ENCODE data around the gene GPR179.

GPR179 gene

DNA sequence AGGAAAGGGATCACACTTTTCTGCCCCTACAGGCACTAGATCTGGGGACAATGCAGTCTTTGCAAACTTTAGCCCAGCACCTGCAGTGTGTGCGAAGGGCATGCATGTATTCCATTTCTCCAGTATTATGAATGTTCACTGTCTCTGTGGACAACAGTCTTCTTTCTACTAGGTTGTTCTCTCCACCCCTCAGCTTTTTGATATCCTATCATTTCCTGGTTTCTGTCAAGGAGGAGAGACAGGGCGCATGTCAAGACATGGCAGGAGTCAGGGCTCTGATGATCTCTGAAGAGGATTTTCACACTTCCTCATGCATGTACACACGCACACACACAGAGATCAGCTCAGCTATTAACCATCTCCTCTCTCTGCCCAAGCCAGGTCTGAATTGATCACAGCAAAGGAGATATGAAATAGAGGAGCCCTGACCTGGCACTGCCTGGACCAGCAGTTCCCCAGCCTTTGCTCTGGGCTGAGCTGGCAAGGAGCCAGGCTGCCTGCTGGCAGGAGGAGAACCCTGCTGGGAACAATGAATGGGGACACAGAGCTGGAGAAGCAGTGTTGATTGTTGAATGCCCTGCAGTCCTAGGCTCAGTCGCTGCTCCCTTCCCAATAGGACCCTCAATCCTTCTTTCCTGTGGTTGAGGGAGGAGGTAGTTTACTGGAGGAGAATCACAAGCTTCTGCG lies 2.6 kb downstream of the GPR179 start:
- TF ChIP-seq, protein P1, sequence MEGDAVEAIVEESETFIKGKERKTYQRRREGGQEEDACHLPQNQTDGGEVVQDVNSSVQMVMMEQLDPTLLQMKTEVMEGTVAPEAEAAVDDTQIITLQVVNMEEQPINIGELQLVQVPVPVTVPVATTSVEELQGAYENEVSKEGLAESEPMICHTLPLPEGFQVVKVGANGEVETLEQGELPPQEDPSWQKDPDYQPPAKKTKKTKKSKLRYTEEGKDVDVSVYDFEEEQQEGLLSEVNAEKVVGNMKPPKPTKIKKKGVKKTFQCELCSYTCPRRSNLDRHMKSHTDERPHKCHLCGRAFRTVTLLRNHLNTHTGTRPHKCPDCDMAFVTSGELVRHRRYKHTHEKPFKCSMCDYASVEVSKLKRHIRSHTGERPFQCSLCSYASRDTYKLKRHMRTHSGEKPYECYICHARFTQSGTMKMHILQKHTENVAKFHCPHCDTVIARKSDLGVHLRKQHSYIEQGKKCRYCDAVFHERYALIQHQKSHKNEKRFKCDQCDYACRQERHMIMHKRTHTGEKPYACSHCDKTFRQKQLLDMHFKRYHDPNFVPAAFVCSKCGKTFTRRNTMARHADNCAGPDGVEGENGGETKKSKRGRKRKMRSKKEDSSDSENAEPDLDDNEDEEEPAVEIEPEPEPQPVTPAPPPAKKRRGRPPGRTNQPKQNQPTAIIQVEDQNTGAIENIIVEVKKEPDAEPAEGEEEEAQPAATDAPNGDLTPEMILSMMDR (IDR thresholded peaks at IDR 0.05) = no peak
- H3K9me3 ChIP-seq = no peaks in the 10 kb centered on the region
- no peaks in the 10 kb centered on the region for H3K4me1 ChIP-seq (ENCODE audit: control insufficient read depth in 1 of 2, insufficient read depth in 1 of 2, low read depth in 1 of 2, low read length in 1 of 2)
- H3K4me3 ChIP-seq (ENCODE audit: low read depth in 1 of 2, low read length in 1 of 2) = no peak overlapping the region
- H3K27me3 ChIP-seq = peaks cover 5% of the 10 kb centered on the region
- no peaks in the 10 kb centered on the region for H3K36me3 ChIP-seq
- no peak overlapping the region for H3K27ac ChIP-seq

DNA sequence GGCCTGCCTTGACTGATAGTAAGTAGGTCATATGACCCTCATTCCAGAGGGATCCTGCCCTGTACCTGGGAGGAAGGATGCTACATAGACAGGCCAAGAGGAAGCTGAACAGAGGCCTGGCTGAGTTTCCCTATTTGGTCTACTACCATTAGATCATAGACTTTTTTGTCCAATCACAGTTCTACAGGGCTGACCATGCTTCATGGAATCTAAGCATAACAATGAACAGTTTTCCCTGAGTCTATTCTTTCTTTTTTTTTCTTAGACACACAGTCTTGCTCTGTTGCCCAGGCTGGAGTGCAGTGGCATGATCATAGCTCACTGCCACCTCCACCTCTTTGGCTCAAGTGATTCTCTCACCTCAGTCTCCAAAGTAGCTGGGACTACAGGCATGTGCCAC lies 3.9 kb downstream of the GPR179 start:
- Histone ChIP-seq H3K4me1 (ENCODE audit: control insufficient read depth in 1 of 2, insufficient read depth in 1 of 2, low read depth in 1 of 2, low read length in 1 of 2) (no peaks in the 10 kb centered on the region), H3K4me3 (ENCODE audit: low read depth in 1 of 2, low read length in 1 of 2) (no peak overlapping the region), H3K9me3 (no peaks in the 10 kb centered on the region), H3K27ac (no peak overlapping the region), H3K36me3 (no peaks in the 10 kb centered on the region), H3K27me3 (no peaks in the 10 kb centered on the region)
- TF ChIP-seq, protein P1 (IDR thresholded peaks at IDR 0.05) = no peak

DNA sequence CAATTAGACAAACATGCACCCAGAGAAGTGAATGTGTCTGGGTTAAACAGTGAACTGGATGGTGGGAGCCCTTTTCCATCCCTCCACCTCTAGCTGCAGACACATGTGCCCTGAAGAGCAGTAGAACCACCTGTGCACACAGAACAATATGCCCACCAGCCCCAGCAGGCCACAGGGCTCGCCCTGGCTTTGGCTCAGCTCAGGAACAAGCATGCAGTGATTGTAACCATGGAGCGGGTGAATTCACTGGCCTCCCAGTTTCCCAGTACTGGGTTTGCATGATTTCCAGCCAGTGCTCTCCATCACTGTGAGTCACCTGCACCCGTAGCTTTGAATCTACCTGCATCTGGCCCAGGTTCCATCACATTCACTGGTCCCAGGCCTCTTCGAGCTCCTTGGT lies 5.2 kb downstream of the GPR179 start:
- TF ChIP-seq, protein P1 (IDR thresholded peaks at IDR 0.05) = no peak
- Histone ChIP-seq H3K36me3 (no peaks in the 10 kb centered on the region), H3K4me1 (ENCODE audit: control insufficient read depth in 1 of 2, insufficient read depth in 1 of 2, low read depth in 1 of 2, low read length in 1 of 2) (no peaks in the 10 kb centered on the region), H3K27ac (no peak overlapping the region), H3K27me3 (no peaks in the 10 kb centered on the region), H3K9me3 (no peaks in the 10 kb centered on the region), H3K4me3 (ENCODE audit: low read depth in 1 of 2, low read length in 1 of 2) (no peak overlapping the region)

DNA sequence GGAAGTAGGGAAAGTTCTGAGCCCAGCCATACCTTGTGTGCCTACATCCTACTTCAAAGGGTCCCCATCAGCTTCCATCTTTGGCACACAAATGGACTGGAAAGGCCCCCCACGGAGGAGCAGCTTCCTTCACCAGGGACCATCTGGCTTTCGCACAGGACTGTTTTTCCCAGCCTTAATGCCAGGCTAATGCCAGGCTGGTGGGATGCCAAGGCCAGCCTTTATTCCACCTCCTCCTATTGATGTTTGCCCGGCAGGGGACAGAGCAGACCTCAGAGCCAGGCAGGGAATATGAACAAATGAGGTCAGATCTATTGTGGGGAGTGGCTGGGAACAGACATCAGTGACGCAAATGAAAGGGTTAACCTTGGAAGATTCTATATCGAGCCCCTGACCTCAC lies 5.7 kb downstream of the GPR179 start:
- H3K36me3 ChIP-seq = no peaks in the 10 kb centered on the region
- no peaks in the 10 kb centered on the region for H3K27me3 ChIP-seq
- TF ChIP-seq, protein P1 (IDR thresholded peaks at IDR 0.05) = no peak
- no peak overlapping the region for H3K4me3 ChIP-seq (ENCODE audit: low read depth in 1 of 2, low read length in 1 of 2)
- H3K4me1 ChIP-seq (ENCODE audit: control insufficient read depth in 1 of 2, insufficient read depth in 1 of 2, low read depth in 1 of 2, low read length in 1 of 2) = no peaks in the 10 kb centered on the region
- no peak overlapping the region for H3K27ac ChIP-seq
- H3K9me3 ChIP-seq = no peaks in the 10 kb centered on the region

DNA sequence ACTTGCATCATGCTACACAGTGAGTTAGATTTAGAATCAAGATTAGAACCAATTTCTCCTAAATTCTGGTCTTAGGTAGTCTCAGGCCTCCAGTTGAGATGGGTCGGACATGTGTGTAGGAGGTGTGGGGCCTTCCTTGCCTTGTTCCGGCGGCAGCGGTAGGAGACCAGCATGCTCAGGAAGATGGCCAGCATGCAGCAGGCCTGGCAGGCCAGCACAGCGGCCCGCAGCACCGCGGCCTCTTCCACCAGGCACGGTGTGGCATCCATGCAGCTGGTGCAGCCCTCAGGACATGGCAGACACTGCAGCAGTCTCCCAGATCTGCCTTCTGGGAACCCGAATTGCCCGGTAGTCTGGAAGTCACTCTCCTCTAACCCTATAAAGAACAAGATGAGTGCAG lies 6.9 kb downstream of the GPR179 start:
- Histone ChIP-seq H3K27me3 (no peaks in the 10 kb centered on the region), H3K9me3 (no peaks in the 10 kb centered on the region), H3K4me3 (ENCODE audit: low read depth in 1 of 2, low read length in 1 of 2) (no peak overlapping the region), H3K4me1 (ENCODE audit: control insufficient read depth in 1 of 2, insufficient read depth in 1 of 2, low read depth in 1 of 2, low read length in 1 of 2) (no peaks in the 10 kb centered on the region), H3K36me3 (no peaks in the 10 kb centered on the region), H3K27ac (no peak overlapping the region)
- TF ChIP-seq, protein P1 (IDR thresholded peaks at IDR 0.05) = no peak

All from neutrophil (primary cell).